AG08396 (cell line): ENCODE data around the gene DTNBP1.

Experiments
- DNase-seq: peaks from one replicate; pipeline ENCODE4 v3.0.0; 2012; ENCODE audit warnings: low spot score, mixed read lengths

DTNBP1 gene

GRCh38 chr6:15533379-15534026, 129.3 kb downstream of the DTNBP1 start:
- no peak for DNase-seq

DNA sequence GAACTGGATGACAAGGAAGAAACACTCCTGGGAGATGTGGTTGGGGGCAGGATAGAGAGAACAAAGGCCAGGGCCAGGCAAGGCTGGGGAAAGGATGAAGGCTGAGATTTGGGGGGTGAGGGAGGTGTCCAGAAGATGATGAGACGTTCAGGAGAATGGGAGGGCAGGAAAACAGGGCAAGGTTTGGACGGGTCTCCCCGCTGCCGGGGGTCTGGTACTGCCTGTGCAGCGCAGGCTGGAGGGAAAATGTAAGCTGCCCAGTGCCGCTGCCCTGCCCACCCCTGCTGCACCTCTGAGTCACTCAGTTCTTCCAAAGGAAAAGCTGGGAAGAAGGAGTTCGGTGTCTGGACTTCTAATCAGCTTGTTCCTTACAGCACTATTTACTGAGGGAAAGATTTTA, 130.9 kb downstream of the DTNBP1 start:
- no peak for DNase-seq

DNA sequence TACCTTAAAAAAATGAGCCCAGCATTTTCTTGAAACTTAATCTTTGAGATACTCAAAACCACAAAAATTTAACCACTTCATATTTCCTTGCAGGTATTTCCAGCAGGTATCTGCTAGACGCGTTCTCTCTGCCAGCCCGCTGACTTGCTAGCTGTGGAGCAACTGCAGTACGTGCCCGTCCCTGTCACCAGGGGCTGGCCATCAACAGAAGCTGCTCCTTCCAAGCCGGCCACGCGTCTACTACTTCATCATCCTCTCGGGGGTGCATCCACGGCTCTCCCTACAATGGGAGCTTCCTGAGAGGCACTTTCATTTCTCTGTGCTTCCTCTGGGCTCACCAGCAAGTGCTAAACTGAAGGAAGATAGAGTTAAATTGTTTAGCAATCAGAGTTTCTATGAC, 132.4 kb downstream of the DTNBP1 start:
- no peak for DNase-seq

GRCh38 chr6:15528870-15529269, 134.0 kb downstream of the DTNBP1 start:
- DNase-seq, result no peak

DNA sequence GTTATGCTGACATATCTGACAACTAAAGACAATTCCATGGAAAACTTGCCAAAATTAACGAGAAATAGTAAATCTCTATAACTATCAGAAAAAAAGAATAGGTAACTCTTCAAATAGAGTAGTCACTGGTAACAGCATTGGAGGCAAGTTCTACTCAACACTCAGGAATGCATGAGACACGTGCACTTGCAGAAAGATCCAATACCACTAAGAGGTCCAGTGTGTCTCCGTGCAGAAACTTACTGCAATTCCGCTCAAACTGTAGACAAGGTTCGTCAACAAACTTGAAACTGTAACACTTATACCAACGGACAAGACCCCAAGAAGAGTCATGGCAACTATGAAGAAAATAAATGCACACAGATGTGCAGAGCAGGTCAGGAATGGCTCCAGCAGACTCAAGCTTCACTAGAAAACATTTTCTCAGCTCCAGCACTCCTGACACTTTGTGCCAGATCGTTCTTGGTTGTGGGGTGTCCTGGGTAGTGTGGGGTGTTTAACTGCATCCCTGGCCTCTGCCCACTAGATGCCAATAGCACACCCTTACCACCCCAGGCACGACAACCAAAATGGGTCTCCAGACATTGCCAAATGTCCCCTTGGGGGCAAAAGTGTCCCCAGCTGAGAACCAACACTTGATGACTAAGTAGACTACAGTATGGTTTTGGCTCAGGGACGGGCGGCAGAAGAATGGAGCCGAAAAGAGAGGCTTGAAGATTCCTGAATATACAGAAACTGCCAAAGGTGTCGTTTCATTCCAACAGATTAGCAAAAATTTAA, 134.8 kb downstream of the DTNBP1 start:
- peak; percentile 53 for DNase-seq

DNA sequence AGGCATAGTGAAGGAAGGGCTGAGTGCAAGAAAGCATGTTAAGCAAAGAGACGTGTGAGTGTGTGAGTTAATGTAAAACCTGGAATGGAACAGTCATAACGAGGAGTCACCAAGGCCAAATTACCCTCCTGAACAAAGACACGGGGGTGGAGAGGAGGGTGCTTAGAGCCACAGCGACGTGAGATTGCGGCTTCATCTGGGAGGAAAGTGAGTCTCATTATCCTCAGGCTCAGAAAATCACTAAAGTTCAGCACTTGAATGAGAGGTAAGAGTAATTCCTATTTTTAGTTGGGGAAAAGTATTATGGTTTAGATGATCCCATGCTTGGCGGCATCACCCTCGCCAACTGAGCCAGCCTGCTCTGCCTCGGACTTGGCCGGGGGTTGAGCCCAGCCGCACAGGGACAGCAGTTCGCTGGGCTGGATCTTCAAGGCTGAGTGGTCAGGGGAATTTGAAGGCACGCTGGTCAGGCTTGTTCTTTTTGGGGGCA, 136.6 kb downstream of the DTNBP1 start:
- no peak for DNase-seq

DNA sequence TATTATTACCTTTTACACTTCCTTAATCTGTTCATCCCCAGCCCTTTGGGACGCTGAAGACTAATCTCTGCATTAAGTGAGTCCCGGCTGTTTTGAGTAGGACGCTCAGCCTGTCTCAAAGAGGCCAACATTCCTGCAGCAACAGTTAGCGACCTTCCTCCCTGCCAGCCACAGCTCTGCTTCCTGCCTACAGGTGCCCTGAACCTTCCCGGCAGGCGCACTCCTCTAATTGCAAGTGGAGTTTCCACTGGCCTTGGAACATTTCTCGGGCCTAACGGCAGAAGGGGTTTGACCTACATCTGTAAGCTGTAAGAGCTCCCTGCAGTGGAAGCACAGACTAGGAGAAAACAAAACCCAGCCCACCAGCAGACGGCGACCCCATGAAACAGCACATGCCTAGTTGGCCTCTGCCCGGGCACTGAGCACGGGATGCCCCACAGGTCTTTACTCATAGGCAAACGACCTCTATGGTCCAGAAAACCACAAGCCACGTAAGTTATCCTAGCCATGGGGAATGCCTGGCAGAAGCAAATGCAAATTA, 137.9 kb downstream of the DTNBP1 start:
- no peak for DNase-seq

GRCh38 chr6:15523679-15524630, 138.9 kb downstream of the DTNBP1 start:
- no peak for DNase-seq

DNA sequence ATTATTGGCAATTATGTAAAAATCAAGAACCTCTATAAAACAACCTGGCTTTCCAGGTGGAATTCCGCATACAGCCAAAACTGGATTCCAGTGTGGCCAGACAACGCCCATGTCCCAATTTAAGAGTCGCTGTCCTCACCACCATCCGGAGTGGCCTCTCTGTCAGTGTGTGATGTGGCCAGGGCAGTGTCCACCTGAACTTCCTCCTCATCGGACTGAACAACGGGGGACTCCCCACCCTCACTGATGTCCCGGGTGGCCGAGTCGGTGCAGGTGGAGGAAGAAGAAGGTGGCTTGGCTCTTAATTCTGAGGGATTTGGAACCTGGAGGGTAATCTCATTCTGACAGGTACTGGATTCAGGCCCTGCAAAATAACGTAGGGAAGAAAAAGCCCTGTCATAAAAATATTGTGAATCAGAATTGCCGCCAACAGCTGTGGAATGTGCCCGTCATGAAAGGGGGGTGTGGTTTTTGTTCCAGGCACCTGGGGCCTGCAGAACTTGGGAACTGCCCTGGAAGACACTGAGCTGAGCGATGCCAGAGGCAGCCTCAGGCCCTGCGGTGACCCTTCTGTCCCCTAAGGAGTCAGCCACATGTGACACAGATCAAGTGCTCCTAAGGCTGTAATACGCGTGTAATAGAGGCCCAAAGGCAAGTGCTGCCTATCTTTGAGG, 139.8 kb downstream of the DTNBP1 start:
- no peak for DNase-seq

GRCh38 chr6:15522427-15522826, 140.4 kb downstream of the DTNBP1 start:
- DNase-seq, result no peak

DNA sequence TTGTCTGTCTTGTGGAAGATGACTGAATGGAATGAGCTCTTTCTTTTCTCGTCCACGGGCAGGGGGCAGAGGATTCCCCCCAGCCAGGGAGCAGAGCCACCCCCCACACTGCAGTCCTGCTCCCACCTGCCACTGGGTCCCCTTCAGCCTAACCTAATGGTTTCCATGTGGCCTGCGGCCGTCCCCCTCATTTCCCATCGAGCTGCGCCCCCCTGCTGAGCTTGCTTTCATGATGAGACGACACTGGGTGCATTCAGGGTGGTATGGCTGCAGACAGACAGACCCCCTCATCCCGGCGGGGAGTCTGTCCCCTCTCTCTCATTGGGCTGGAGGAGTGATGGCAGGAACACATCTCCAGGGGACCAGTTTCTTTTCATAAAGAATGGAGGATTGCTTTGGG, 140.8 kb downstream of the DTNBP1 start:
- DNase-seq, result no peak

DNA sequence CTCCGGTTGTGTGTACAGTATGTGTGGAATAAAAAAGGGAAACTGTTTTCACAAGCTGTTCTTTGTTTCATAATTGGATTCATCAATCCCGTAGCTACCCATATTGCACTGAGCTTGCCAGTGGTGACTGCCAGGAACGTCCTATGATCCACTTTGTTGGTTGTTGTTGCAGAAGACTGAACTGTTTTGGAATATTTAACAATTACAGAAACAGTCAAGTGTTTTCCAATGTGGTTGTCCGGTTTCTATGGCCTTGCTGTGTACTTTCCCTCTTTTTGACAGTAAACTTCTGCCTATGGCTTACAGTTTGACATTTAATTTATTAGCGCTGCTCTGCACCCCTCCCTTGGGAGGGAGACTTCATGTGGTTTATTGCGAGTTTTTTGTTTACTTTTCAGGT, 141.2 kb downstream of the DTNBP1 start:
- no peak for DNase-seq

DNA sequence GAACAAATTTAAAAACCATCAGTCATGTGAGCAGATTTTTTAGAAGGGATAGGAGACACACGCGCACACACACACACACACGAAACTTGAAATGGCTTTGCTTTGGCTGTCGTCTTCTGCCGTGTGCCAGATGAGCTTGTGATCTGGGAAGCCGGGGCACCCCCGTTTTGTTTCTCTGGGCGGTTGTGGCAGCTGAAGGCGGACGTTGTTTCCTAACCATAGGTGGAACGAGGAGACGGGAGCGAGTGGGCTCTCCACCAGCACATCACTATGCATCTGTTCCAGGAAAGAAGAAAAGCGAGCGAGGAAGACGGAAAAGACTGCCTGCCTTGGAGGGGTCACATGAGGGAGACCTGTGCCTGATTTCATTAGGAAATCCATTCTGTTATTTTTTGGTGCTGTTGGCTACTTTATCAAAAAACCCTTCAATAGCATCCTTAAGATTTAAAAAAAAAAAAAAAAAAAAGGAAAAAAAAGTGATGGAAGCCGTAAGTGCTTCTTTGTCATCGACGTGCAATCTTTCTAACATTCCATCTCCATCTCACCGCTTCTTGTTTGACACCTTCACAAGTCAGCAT, 142.1 kb downstream of the DTNBP1 start:
- DNase-seq, result no peak

DNA sequence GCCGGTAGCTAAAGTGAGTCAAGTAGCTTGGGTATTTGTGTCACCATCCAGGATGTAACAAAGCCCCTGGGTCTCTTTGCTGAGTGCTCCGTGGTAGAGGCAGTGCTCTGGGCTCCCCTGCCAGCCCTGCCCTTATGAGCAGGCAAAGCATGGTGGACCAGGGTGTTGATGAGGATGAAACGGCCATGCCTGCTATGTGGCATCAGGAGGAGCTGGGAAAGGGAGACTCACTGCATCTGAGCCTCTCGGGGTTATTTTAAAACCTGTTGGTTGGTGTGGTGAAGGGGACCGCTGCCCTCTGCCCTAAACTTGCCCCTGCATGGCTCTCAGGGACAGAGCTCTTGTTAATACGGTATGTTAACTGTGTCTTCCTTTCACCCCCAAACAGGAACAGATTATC, 143.1 kb downstream of the DTNBP1 start:
- no peak for DNase-seq

GRCh38 chr6:15518878-15519277, 143.9 kb downstream of the DTNBP1 start:
- no peak for DNase-seq

GRCh38 chr6:15518057-15518456, 144.8 kb downstream of the DTNBP1 start:
- DNase-seq, result no peak

- DNase-seq, result no peak
Measured at GRCh38 chr6:15517600-15517999, 145.2 kb downstream of the DTNBP1 start.

DNA sequence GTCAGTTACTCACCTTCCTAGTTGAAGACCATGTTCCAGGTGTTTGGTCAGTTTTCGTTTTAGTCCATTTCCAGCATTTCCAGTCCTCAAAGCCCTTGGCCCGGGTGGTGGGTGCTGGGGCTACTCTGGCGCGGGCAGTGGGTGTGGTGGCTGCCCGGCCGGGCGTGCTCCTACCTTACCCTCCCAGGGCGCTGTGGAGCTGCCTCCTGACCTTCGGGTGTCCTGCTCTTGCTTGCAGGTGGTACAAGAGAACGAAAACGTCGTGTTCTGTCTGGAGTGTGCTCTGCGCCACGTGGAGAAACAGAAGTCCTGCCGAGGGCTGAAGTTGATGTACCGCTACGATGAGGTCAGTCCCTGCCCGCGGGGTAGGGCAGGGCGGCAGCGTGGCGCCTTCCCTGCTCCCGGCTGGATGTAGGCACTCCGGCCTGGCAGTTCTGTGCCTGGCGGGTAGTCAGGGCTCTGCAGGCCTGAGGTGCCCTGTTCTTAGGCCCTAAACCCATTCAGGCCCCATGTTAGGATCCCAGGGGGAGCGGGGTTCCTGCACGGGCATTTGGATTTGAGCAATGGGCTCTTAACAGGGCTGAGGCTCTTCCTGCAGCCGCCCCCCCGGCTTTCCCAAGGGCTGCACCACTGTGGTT, 145.8 kb downstream of the DTNBP1 start:
- DNase-seq, result no peak

DNA sequence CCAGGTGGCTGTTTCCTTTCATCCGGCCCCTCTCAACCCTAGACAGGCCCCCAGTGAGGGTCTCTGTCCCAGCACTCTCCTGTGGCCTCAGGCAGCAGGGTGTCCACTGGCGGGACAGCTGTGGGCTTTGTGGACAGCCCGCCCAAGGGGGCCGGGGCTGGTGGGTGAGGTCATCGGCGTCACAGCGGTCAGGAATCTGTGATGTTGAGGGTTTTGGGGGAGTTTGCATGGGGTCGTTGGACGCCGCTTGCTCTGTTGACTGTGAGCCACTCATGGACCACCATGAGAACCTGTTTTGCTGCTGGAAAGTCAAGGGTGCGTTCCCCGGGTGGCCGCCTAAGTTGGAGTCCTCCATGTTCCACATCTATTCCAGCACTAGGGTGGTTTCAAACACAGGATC, 146.4 kb downstream of the DTNBP1 start:
- no peak for DNase-seq

DNA sequence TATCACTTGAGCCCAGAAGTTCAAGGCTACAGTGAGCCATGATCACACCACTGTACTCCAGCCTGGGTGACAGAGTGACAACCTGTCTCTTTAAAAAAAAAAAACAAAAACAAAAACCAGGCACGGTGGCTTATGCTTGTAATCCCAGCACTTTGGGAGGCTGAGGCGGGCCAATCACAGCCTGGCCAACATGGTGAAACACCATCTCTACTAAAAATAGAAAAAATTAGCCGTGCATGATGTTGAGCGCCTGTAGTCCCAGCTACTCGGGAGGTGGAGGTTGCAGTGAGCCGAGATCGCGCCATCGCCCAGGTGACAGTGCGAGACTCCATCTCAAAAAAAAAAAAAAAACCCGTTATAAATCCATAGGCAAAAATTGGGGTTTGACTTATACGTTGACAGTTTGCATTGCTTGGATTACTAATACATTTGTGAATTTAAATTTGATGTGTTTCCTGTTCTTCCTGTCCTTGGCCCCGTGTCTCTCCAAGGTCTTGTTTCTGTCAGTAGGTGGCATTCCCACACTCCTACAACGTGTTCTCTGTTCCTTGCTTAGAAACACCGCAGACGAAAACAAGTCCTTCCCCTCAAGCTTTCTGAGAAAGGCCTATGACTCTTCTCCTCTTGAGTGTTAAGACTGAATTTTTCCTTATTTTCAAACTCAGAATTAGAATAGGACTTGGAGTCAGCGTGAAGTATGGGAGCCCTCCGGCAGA, 147.0 kb downstream of the DTNBP1 start:
- no peak for DNase-seq
